SK-N-SH treated with all-trans-retinoic acid at 6 μM for 48 hours (cell line): ENCODE data around the gene LHFPL2.

Source experiments
- ARNTL ChIP-seq: fragments of 450-650 bp; formaldehyde crosslinking; IDR thresholded peaks from 2 replicates; pipeline ENCODE4 v1.5.0; 2020; ENCODE audit warnings: low read depth, mild to moderate bottlenecking, moderate library complexity, borderline replicate concordance
- BACH2 ChIP-seq: fragments of 250-450 bp; sonication (Bioruptor Pico); IDR thresholded peaks from 2 replicates; pipeline ENCODE4 v1.9.0; 2021; ENCODE audit warnings: mild to moderate bottlenecking, borderline replicate concordance
- CREB5 ChIP-seq: fragments of 250-450 bp; sonication (Bioruptor Pico); IDR thresholded peaks from 2 replicates; pipeline ENCODE4 v1.5.1; 2020; ENCODE audit warnings: low read depth, mild to moderate bottlenecking, moderate library complexity
- CSDC2 ChIP-seq: fragments of 250-450 bp; sonication (Bioruptor Pico); IDR thresholded peaks from 2 replicates; pipeline ENCODE4 v1.5.0; 2020; ENCODE audit warnings: mild to moderate bottlenecking, moderate library complexity
- ISL1 ChIP-seq: fragments of 250-450 bp; sonication (Bioruptor Pico); IDR thresholded peaks from 2 replicates; pipeline ENCODE4 v2.1.2; 2022; ENCODE audit warnings: mild to moderate bottlenecking, moderate library complexity
- OSR1 ChIP-seq: fragments of 250-450 bp; sonication (Bioruptor Pico); IDR thresholded peaks from 2 replicates; pipeline ENCODE4 v1.8.0; 2022; ENCODE audit warnings: moderate library complexity, mild to moderate bottlenecking, inconsistent platforms
- PATZ1 ChIP-seq: fragments of 250-450 bp; sonication (Bioruptor Pico); IDR thresholded peaks from 2 replicates; pipeline ENCODE4 v1.8.0; 2020; ENCODE audit warnings: mild to moderate bottlenecking, moderate library complexity, borderline replicate concordance
- TSHZ2 ChIP-seq: fragments of 250-450 bp; sonication (Bioruptor Pico); IDR thresholded peaks from 2 replicates; pipeline ENCODE4 v1.5.0; 2020; ENCODE audit warnings: mild to moderate bottlenecking, moderate library complexity
- ZC3H10 ChIP-seq: fragments of 250-450 bp; sonication (Bioruptor Pico); IDR thresholded peaks from 2 replicates; pipeline ENCODE4 v1.5.1; 2021; ENCODE audit warnings: mild to moderate bottlenecking, moderate library complexity
- ZNF565 ChIP-seq: fragments of 450-650 bp; formaldehyde crosslinking; conservative IDR thresholded peaks from 2 replicates; pipeline ENCODE4 v1.5.0; 2020; ENCODE audit warnings: low read depth, mild to moderate bottlenecking, moderate library complexity
- ZNF70 ChIP-seq: fragments of 450-650 bp; formaldehyde crosslinking; IDR thresholded peaks from 2 replicates; pipeline ENCODE4 v1.5.0; 2020; ENCODE audit warnings: mild to moderate bottlenecking, moderate library complexity

GRCh38 chr5:78600687-78601414, 47.7 kb downstream of the LHFPL2 start:
- TF ChIP-seq BACH2 (CRISPR knock-in tag) (no peak), PATZ1 (CRISPR knock-in tag) (no peak), ZNF565 (CRISPR knock-in tag) (no peak), CSDC2 (CRISPR knock-in tag) (no peak), OSR1 (no peak), TSHZ2 (no peak), CREB5 (no peak), ARNTL (CRISPR knock-in tag) (no peak), ZC3H10 (no peak), ISL1 (CRISPR knock-in tag) (peak; percentile 14; the same call in 1 of the 2 replicates), ZNF70 (CRISPR knock-in tag) (no peak)
